Right lobe of liver (tissue), 4 donors: Measurements from ENCODE around the gene CTSO.

Experiments
- CTCF ChIP-seq, 4 donors: fragments of 200-600 bp in 3 of 4; fragments of 450-650 bp in 1 of 4; IDR thresholded peaks; one replicate each; pipeline versions ENCODE4 v1.5.1 to v1.8.0; 2016 to 2022; ENCODE audit warnings: antibody characterized with exemption in 4 of 4, mild to moderate bottlenecking in 2 of 4
- POLR2A ChIP-seq: fragments of 450-650 bp; IDR thresholded peaks from one replicate; pipeline ENCODE4 v1.6.1; 2017; ENCODE audit warnings: antibody characterized with exemption, mild to moderate bottlenecking
- donor health status: DM: no; HTN: no; CAD: no.
- donor health status: DM: no; HTN: no; CAD: no.
- donor health status: DM: no; HTN: yes; CAD: no.

- TF ChIP-seq CTCF (IDR thresholded peaks at IDR 0.05) = no peak
- TF ChIP-seq POLR2A = no peak
Measured at GRCh38 chr4:155911905-155912304, 41.8 kb downstream of the CTSO start.
